Pons (tissue), 1 donor: ENCODE results near the gene KLHL3.

Source experiments
- DNase-seq: peaks from one replicate; pipeline ENCODE4 v3.0.0-alpha.2; 2016; ENCODE audit warnings: low spot score

The KLHL3 gene

DNA sequence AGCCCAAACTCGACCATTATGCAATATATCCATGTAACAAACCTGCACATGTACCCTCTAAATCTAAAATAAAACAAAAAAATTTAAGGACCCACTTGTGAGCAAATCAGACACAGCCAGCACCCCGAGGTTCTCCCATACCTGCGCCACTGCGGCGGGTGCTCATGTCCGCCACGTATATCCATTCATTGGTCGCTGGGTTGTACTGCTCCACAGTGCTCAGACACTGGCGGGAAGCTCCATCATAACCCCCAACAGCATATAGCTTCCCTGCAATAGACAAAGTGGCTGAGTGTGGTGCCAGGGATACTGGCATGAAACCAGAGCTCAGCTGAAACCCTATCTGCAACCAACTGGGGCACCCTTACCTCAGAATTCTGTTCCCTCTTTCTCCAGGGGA, 102.0 kb downstream of the KLHL3 start:
- DNase-seq, result no peak

DNA sequence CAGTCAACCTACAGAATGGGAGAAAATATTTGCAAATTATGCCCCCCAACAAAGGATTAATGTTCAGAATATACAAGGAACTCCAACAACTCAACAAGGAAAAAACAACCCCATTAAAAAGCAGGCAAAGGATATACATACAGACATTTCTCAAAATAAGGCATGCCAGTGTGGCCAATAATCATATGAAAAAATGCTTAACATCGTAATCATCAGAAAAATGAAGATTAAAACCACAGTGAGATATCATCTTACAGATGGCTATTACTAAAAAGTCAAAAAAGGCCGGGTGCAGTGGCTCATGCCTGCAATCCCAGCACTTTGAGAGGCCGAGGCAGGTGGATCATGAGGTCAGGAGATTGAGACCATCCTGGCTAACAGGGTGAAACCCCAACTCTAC, 103.2 kb downstream of the KLHL3 start:
- DNase-seq, result no peak

DNA sequence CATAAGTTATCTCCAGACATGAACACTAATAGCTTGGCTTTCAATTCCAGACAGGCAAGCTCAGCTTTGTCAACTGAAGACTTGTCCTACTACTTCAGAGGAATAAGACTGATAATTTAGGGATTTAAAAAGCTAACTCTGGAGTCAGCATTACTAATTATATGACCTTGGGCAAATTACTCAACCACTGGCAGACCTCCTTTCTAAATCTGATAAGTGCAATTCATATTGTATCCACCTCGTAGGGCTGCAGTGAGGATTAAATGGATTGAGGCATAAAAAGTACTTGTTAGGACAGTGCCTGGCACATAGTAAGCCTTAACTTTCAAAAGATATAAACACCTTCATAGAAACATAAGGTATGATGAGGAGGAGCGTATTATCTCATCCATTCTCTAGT, 104.4 kb downstream of the KLHL3 start:
- DNase-seq, result no peak

DNA sequence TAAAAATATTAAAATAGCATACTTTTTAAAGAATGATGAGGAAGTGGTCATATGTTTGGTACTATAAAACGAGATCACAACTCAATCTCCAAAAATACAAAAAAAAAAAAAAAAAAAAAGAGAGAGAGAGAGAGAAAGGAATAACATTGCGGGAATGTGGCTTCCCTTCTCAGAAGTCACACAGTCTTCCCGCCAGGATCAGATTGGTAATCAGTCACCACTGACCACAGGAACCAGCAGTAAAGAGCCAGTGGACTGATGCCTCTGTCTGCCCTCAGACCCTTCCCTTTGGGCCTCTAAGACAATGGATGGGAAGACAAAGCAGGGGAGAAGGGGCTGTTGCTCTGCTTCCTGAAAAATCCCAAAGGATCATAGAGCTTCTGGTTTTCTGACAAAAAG, 104.9 kb downstream of the KLHL3 start:
- no peak for DNase-seq

DNA sequence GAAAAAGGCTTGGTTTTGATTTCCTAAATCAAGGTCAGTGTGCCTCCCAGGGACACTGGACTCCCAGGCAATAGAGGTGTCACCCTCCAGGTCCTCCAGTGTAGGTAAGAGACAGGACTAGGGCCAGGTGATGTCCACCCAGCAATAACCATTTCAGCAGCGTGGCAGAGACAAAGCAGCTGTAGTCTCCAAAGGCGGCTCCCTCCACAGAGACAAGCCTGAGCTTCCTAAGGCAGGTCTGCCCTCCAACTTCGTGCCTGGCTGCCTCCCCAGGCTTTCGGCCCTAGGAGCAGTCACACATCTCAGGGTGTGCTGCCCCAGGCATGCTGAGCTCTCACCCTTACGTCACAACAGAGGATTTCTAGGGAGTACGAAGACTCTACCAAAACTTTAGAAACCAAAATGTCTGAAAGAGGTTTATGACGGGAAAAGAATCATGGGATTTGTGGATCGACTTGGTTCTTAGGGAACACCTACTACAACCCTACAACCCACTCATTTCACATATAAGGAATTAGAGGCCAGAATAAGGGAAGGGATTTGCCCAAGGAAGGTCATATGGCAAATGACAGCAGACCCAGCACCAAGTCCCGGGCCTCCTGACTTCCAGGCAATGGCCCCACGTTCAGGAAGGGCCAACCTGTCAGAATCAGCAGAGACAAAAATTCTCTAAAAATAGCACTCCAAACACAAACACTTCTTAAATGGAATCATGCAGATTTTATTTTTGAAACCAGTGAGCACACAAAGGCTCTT, 105.5 kb downstream of the KLHL3 start:
- DNase-seq, result no peak

DNA sequence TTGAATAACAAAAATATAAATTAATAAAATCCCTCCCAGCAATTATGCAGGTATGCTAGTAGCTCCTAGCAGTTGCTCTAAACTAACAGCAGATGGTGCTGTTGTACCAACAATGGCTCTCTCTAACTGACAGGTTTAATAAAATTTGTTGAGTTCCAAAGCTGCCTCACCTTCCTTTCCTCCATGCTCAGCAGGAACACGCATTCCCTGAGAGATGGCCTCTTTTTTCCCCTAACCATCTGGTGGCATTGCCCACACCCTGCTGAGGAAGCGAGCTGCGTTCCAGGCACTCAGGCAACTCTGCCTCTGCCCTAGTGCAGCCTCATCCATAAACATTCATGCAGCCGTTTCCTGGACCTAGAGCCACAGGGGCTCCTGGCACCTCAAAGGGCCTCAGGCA, 106.2 kb downstream of the KLHL3 start:
- DNase-seq, result peak; percentile 70

DNA sequence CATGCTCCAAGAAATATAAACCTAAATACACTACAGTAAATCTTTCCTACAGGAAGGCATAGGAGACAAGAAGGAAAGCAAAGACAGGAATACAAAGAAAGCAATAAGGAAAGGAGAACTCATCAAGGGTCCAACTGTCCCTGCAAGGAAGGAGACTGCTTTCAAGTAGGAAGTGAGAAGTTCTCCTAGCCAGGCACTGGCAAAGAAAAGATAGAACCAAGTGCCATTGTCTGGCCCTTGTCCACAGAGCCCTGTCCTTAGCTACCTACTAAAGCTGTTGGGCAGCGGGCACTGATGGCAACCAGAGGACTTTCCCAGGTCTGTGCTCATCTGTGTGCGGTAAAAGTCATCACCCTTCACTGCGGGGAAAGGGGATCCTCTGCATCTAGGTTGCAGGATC, 108.2 kb downstream of the KLHL3 start:
- peak; percentile 33 for DNase-seq

DNA sequence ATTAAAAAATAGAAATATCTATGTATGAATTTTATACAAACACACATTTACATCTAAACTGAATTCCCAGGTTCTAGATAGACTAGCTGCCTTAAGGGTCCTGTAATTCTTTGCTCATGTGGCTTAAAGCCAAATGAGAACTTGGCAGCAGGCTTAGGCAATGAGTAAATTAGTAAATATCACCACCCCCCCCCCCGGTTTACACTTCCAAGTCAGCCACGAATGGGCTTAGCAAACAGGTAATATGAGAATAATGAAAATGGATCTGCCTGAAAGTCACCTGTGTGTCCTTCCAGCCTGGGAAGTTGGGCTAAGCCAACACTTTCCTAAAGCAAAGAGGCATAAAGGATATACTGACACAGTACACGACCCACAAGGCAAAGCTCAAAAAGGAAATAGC, 108.6 kb downstream of the KLHL3 start:
- DNase-seq, result no peak

DNA sequence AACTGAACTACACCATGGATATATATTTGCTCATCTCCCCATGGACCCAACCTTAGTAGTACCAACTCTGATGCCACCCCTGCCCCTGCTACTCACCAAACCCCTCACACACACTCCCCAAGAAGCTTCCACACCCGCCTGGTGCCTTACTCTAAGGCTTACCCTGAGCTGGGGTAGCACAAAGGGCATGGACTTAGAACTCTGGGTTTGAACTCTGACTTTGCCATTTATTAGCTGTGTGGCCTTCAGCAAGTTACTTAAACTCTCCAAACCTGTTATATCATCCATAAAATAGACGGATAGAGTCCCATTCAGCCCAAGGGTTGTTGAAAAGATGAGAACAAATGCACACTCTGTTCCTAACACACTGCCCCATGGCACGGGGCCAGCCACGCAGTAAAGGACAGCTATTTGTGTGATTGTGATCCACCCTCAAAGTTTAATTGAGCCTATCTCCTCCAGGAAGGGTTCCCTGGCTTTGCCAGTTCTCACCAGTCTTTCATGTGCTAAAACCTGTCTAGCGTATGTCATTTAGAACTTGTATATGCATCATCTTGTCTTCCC, 111.0 kb downstream of the KLHL3 start:
- peak; percentile 41 for DNase-seq

DNA sequence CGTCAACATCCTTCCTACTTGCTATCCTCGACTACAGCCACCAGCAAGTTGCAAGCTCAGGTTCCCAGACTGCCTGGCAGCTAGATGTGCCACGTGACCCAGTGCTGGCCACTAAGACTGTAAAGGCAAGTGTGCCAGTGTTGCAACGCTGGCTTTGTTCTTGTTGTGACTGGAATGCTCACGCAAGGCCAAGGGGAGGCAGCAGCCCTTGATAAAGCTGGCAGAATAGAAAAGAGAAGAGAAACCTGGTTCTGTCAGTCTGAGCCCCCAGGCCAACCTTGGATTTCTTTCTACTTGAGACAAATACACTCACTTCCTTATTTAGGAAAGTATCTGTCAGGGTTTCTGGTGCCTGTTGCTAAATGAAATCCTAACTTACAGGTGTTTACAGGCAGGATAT, 113.0 kb downstream of the KLHL3 start:
- peak; percentile 97 for DNase-seq

DNA sequence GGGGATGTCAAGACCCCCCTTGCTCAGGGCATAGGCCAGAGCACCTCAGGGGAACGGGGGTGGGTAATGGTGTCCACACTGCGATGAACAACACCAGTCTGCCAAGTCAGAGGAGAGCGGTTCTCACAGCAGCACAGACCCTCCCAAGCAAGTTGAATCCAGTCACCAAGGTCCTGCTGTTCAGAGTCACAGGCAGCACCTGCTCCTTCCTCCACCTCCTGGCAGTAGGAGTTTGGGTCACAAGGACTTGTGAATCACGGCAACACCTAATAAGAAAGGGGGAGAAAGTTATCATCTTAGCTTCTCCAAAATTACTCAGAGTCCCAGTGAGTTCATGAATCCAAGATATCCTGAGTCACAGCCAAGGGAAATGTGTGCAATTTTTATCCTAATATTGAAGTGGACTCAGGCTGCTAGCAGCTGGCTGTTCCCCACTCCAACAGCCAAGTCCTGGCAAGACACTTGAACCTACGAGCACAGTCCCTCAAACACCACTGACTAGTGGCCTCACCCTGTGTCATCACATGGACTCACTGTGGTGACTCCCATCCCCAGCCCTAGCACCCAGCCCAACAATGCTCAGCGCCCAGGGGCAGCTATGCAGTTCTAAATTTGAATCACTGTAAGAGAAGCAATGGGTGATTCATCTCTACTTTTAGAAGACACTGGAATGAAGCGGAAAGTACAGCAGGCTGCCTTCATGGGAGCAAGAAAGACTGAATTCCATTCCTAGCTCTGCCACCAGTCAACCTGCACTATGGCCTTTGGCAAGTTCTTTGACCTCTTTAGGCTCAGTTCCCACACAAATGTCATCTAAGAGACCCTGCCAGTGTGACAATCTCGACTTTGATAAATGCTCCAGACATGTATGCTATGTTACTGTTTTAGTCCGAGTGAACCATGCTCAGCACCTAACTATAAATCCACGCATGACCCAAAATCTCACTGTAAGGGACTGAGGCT, 113.7 kb downstream of the KLHL3 start:
- peak; percentile 14 for DNase-seq

DNA sequence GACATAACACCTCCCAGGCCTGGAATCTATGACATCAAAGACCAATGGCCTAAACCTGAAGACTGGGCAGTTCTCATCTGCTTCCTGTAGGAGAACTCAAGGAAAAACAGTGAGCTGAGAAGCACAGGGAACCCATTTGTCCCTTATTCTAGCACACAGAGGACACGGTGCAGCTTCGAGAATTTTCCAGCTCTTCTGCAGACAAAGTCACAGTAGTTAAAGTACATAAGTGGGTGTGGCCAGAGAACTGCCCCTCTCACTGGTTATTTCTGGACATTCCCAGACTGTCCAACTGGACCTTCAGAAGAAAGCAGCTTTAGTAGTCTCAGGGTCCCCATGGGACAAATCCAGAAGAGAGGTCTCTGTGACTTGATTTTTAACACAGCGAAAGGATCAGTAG, 114.6 kb downstream of the KLHL3 start:
- DNase-seq, result no peak

DNA sequence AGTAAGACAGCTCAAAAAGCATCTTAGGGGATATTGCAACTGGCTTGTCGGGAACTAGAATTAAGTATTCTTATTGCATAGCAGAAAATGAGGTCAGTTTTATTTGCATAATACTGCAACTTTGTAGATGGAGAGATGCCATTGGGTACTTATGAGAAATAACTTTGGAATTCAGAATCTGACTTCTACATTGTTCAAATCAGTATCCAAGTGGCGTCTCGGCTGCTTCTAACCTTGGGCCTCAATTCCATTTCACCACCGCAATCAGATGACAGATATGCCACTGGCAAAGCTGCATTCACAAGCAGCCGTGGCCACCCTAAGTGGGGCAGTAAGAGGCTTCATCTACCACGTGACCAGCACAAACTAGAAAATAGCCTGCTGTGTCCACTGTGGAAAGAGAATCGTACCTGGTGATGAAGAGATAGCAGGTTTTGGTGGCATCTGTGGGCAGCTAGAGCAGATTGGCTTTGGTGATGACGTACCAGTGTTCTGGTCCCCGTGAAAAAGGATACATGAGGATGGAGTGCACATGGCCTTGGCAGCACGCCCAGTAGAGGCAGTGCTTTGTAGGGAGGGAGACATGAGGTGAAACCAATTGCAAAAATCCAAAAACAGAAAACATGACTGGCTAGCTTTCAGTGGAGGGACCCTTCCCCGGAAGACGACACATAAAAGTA, 116.6 kb downstream of the KLHL3 start:
- peak; percentile 65 for DNase-seq

DNA sequence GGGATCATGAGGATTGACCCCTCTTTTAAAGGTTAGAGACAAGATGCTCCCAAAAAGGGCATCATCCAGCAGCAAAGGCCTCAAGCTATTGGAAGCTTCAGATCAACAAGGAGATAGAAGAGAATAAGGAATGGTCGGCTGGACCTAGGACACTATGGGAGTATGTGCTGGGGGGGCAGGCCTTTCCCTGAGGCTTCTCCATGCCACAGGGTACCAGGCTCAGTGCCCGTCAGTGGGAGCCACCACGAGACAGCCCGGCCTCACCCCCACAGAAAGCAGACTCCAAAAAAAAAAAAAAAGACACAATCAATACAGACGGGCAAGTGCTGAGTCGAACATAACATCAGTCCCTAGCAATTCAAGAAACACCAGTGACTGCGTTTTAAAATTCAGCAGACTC, 117.4 kb downstream of the KLHL3 start:
- no peak for DNase-seq

DNA sequence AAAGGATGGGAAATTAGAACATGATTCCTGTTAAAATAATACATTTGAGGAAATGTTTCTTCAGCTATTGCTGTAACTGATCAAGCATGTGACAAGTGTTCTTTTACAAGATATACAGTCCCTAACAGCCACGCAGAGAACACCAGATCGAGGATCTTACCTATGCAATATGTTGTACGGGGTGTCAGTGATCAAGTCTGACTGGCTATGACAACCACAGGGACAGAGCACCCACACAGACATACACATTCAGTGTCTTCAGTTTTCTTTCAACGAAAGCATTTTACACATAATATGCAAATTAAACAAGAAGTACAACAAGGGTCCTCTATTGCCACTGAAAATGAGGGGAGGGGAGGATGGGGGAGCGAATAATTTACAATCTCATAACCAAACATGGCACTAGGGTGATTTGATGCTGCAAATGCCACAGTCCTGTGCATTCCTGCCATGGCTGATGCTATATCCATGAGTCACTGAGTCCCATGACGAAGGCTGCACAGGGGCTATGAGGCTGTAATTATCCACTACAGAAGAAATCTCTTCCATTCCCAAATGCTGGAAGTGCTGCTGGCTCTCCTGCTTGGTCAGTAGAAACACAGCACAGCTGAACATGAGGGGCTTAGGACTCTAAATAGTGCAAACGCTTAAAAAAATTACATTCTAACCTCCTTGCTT, 118.2 kb downstream of the KLHL3 start:
- DNase-seq, result no peak

DNA sequence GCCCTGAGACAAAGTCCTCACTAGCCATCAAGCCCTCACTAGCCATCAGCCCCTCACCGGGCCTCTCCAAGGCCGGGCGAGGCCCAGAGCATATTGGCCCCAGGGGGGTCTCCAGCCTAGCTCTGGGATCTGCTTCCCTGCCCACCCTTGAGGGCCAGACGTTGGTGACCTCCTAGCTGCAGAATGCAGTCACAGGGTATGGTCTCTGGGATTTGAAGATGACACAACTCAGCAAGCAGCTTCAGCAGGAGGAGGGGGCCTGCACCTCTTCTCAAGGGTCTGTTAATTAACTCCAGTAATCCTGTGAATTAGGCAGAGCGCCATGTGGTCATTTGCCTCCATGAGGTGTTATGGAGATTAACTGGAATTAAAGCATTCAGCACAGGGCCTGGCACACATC, 119.8 kb downstream of the KLHL3 start:
- no peak for DNase-seq

DNA sequence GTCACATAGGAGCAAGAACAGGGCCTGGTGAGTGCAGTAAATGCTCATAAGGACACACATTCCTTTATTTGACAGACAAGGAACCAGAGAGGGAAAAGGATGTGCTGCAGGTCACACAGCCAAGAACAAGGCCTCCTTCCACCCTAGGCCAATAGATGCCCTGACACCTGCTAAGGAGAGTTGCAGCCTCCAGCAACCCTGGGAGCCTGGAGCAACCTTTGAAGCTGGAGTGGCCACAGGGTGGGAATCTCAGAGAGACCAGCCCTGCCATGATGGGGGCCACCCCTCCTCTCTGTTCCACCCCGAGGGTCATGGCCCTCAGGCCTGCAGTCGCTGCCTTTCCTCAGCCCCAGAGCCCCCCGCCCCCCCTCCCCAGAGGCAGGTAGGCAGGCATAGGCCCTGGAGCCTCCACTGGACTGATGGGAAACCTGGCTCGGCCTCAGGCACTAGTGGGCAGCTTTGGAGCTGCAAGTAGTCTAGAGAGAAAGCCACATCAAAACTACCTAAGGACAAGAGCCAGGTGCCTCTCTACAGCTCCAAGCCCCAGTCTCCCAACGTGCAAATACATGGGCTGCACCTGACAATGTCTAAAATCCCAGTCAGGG, 120.6 kb downstream of the KLHL3 start:
- no peak for DNase-seq

DNA sequence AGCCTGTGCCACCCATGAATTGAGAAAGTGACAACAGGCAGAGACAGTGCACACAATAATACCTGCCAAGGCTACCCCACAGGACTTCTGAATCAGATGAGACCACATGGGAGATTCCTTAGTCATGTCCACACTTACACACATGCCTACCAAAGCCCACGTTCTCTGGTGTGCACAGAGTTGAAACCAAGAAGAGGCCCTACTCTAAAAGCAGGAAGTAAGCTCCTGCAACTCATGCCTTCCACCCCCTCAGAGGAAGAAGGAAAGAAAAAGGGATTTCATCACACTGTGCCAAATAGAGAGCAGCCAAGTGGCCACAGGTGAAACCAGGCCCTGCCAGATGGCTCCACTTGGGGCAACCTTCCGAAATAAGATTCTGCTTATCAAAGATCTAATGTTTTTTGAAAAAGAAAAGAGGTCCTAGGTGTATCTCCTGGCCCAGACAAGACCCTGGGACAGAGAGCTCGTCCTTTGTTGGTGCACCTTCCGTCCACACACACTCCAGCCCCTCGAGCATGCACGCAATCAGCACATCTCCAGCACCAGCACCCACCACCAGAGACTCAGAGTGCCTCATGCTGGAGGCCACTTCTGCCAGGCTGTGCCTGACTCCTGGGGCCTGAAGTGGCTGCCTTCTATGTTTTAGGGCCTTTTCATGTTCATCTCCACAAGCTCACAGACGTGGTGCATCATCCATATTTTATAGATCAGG, 122.2 kb downstream of the KLHL3 start:
- peak; percentile 68 for DNase-seq

DNA sequence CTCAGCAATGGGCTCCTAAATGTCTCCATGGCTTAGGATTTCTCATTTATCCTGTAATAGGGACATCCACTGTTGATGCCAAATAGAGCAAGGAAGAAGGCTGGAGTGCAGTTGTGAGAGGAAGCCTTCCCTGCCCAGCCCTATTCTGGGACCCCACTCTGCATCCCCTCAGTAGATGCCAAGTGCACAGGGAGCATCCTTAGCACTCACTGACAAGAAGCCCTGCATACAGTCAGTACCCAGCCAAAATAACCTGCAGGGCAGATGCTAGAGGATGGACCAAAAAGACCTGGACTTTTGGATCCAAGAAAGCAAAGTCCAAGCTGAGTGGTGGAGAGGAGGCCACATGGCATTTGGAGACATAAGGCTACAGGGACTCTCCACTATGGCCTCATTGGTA, 123.3 kb downstream of the KLHL3 start:
- no peak for DNase-seq

DNA sequence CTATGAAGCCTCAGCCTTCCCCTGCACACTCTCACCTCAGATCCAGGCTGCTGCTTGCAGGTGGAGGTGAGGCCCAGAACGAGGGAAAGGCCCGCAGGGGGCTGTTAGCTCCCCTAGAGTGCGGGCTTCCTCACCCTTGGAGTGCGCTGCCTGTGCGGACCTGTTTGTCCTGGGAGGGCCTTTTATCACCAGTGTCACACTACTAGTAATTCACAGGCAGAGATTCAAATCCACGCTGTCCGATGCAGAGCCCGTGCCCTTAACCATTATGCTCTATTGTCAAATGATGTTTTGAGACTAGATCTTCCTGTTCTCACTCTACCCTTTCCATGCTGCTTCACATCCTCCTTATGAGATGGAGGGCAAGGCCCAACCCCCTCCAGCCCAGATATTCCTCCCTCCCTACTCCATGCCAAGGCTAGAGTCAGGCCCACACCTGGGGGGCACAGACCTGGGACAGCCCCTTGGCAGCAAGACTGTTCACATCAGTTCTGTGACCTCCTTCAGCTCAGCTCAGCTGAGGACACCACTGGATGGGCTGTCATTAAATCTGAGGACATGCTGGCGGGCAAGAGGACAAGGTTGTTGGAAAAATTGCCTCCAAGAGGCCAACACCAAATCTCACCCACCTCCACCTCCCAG, 124.0 kb downstream of the KLHL3 start:
- DNase-seq, result no peak
